ENCODE results near the gene SHOX. TPM values are rescaled to one million over a fixed set of nuclear protein-coding genes. Genes with fewer than 3 reads are reported as not detected.

SHOX gene
- total RNA-seq, 2 donors from 2014 or later: not detected

Other genes starting within 250 kb of the SHOX start
- 10 to 100 TPM; 58.6 to 70.1 TPM for gene PPP2R3B, start 243.9 kb upstream of the SHOX start, total RNA-seq

Data from right atrium auricular region (tissue), 2 donors.